ENCODE measurements around the gene C16orf87.

GRCh38 chr16:46873201-46873600 lies 42.2 kb upstream of the C16orf87 start:
- TF ChIP-seq YY1 (tag by site-specific recombination; IDR thresholded peaks at IDR 0.05) (no peak), ZNF704 (tag by site-specific recombination; IDR thresholded peaks at IDR 0.05) (no peak), PBX3 (CRISPR knock-in tag; IDR thresholded peaks at IDR 0.05) (no peak), ZBTB11 (tag by site-specific recombination; conservative IDR thresholded peaks at IDR 0.05; ENCODE audit: low read depth) (no peak)

All from HEK293 (cell line).